Stimulated activated CD4-positive, alpha-beta T cell treated with anti-CD3 and anti-CD28 coated beads, Interleukin-1b, Interleukin-23, amount 100 ng/mL, for 4 hours (primary cell): ENCODE data around the gene NTSR1.

Experiments
- DNase-seq, 2 donors: peaks; one replicate each; pipeline ENCODE4 v3.0.0-alpha.2; 2020; ENCODE audit warnings: low read depth in 2 of 2

NTSR1 gene

DNA sequence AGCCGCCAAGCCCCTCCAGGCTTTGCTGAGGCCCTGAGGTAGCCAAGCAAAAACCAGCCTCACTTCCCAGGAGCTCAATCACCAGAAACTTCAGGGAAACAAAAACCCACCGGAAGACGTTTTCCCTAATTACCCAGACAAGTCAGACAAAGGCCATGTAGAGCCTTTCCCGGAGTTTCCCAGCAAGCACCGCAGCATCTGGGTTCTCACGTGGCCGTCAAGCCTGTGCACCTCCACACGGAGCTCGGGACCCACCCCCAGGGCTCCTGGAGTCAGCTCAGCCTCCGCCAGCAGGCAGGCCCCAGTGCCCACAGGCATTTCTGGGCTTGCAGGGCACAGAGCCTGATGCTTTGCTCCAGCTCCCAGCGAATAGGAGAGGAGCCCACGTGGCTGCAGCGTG is 77.5 kb downstream of the NTSR1 start:
- DNase-seq = no peak

GRCh38 chr20:62787321-62787720 is 78.7 kb downstream of the NTSR1 start:
- no peak for DNase-seq

DNA sequence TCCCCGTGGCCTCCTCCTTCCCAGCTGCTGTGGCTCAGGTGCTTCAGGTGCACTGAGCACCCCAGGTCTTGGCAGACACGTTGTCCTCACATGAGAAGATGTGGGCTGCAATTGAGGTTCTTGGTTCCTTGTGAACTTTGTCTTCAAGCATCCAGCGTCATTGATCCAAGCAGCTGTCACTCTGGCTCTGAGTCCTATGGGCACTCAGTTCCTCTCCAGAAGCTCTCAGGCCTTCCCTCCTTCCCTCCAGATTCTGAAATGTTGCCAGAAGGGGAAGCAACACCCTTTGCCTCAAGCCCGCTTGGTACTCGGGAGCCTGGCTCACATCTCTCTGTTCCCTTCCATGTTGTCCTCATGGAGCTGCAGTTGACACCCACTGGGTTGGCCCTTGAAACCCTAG is 79.2 kb downstream of the NTSR1 start:
- DNase-seq = no peak

GRCh38 chr20:62788607-62789006 is 80.0 kb downstream of the NTSR1 start:
- no peak for DNase-seq

GRCh38 chr20:62790075-62790474 is 81.4 kb downstream of the NTSR1 start:
- no peak for DNase-seq

GRCh38 chr20:62791301-62792181 is 82.9 kb downstream of the NTSR1 start:
- DNase-seq = peak; percentile 56 to 64

- no peak for DNase-seq
Observed at GRCh38 chr20:62792182-62792939, 83.7 kb downstream of the NTSR1 start.

DNA sequence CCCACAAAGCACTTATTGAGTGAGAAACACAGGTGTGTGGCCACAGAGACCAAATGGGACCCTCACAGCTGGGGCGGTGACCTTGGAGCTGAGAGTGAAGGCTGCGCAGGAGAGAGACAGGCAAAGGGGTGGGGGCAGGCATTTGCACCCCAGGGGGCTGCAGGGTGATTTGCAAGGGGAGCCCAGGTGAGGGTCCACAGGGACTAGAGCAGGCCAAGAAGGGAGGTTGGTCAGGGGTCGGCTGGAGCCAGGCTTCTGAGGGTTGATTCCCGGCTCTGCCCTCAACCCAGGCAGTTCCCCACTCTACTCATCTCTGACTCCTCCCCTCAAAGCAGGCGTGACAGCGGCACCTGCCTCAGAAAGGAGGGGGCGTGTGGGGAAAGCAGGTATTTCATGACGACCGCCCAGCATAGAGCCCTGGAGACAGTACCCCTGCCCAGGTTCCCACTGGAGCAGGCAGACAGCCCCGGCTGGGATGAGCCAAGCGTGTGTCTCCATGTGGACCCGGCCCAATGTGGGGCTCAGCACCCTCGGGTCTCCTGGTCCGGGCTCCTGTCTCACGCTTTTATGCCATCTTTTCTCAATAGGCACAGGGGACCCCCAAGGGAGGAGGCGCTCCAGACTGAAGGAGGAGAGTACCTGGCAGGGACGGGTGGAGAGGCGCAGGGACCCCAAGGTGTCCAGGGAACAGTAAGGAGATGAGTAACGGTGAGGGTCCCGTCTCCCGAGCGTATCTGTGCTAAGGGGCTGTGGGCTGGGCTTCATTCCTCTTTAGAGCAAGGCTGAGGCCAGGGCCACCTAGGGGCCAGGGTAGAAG is 84.5 kb downstream of the NTSR1 start:
- DNase-seq = no peak

DNA sequence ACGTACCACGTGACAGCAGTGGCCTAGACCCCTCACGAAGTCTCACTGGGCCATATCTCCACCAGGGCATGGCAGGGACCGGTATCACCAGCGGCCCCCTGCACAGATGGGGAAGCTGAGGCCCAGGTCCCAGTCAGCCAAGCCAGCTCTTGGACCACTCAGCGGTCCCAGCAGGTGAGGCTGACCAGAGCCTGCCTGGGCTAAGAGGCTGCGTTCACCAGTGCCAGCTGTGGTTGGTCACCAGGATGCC is 85.0 kb downstream of the NTSR1 start:
- no peak for DNase-seq

- peak; percentile 89 to 90 for DNase-seq
Observed at GRCh38 chr20:62794007-62794724, 85.5 kb downstream of the NTSR1 start.

DNA sequence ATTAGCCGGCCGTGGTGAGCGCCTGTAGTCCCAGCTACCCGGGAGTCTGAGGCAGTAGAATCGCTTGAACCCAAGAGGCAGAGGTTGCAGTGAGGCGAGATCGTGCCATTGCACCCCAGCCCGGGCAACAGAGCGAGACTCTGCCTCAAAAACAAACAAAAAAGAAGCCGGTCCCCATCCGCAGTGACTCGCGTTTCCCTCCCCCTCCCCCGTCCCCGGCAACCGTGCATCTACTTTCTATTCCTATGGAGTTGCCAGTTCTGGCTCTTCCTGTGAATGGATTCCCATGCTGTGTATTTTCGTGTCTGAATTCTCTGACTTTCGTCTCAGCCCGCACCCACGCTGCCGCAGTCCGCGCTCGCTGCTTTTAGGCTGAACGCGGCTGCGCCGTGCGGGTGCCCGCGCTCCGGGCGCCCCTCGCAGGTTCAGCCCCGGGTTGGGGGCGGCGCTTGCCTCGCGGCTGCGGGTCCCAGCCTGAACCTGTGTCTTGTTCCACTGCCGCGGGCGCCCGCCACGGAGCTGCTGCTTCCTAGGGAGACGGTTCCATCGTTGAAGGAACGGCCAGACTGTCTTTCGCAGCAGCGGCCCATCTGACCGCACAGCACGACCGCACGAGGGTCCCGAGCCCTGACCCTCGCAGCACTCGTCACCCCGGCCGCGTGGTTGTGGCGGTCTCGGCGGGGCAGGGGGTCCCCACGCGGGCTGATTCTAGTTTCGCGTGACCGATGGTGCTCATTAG is 86.6 kb downstream of the NTSR1 start:
- DNase-seq = peak; percentile 52 to 64

DNA sequence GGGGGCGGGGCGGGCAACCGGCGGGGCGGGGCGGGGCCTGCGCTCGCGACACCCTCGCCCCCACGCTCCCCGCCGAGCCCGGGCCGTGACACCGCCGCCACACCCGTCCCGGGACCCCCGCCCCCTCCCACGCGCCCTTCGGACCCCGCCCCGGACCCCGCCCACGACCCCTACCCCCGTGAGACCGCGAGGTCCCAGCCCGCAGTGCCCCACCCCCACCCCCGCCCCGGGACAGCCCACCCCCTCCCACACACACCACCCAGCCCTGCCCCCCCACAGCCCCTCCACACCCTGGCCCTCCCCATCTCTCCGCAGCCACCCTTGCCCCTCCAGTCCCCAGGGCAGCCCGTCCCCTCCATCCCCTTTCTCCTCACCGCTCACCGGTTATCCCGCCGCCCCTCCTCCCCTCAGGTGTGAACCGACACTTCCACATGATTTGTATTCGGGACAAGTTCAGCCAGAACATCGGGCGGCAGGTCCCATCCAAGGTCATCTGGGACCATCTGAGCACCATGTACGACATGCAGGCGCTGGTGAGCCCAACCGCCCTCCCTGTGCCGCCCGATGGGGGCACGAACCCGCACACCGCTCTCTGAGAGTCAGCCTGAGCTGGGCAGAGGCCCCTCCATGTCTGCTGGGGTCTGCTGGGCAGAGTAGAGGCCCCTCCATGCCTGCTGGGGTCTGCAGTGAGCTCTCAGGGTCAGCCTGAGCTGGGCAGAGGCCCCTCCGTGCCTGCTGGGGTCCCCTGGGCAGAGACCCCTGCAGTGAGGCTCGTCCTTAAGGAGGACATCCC is 88.3 kb downstream of the NTSR1 start:
- DNase-seq = no peak

GRCh38 chr20:62797671-62798532 is 89.3 kb downstream of the NTSR1 start:
- DNase-seq = no peak

- no peak for DNase-seq
Observed at GRCh38 chr20:62799036-62799435, 90.4 kb downstream of the NTSR1 start.

DNA sequence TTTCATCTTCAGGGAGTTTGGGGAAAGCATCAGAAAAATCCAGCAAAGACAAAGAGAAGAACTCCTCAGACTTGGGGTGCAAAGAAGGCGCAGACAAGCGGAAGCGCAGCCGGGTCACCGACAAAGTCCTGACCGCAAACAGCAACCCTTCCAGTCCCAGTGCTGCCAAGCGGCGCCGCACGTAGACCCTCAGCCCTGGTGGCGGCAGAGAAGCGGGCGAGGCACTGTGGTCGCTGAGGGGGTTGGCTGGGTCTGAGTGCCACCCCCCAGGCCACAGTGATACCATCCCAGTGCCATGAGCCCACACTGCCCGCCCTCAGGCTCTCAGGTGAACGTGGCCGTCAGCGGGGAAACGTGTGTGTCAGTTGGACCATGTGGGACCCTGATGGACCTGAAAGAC is 90.8 kb downstream of the NTSR1 start:
- DNase-seq = no peak

DNA sequence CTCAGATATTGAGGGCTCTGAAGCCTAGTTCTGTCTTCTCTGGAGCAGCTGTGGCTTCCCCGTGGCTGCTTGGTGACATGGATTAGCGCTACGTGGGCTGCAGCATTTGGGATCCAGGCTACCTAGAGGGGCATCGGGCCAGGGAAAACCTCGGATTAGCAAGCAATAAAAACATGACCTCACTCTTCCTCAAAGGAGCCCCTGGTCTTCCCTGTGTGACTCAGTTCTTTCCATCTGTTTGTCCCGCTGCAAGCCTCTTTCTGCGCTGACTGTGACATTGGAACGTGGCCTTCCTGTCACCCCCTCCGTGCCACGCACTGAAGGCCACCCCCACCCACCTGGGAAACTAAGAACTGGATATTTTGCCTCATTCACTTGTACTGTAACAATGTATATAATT is 91.2 kb downstream of the NTSR1 start:
- no peak for DNase-seq

DNA sequence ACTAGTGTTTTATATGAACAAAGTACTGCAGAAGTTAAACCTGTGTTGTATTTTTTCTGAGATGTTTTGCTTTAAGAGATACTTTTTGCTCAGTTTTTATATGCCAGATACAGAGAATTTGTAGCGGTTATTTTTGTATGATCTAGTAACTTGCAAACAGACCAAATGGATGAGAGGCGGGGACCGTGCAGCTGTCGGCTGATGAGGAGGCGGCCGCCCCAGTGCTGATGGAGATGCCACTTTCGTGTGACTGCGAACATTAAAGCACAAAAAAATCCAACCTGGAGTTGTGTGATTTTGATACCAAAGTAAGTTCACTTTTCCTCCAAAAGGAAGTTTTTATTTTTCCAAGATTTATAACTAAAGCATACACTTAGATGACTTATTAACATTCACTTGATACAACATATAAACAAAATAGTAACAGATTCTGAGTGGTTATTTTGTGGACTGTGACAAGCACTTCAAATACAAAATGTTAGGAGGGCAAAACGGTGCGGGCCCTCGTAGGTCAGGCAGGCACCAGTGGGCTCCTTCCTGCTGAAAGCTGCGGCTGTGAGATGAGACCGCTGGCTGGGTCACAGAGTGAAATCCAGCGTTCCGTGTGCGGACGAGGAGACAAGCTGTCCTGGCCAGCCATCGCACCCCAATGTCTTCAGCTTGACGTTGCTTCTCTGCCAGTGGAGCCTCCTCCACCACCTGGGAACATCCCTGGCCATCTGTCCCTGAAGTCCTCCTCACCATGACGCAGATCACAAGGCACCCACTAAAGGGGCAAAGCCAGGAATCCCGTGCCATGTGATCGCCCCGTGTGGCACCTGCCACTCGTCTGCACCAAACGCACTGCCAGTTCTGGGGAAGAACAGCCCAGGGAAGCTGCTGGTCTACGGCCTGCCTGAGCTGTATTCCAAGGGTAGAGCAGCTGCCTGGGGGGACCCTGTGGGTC is 92.0 kb downstream of the NTSR1 start:
- DNase-seq = no peak
